ENCODE measurements around the gene ARHGEF19. TPM values are rescaled to one million over a fixed set of nuclear protein-coding genes. Genes with fewer than 3 reads are reported as not detected.
A peak's percentile ranks its signal among the peaks of the same experiment; 100 is the strongest.

Gene ARHGEF19
- total and polyA plus RNA-seq, 2 of the 13 experiments (the other 11 are each of a cell fraction or from before 2014, with no cell fraction given), result 1.7 to 1.8 TPM

DNA sequence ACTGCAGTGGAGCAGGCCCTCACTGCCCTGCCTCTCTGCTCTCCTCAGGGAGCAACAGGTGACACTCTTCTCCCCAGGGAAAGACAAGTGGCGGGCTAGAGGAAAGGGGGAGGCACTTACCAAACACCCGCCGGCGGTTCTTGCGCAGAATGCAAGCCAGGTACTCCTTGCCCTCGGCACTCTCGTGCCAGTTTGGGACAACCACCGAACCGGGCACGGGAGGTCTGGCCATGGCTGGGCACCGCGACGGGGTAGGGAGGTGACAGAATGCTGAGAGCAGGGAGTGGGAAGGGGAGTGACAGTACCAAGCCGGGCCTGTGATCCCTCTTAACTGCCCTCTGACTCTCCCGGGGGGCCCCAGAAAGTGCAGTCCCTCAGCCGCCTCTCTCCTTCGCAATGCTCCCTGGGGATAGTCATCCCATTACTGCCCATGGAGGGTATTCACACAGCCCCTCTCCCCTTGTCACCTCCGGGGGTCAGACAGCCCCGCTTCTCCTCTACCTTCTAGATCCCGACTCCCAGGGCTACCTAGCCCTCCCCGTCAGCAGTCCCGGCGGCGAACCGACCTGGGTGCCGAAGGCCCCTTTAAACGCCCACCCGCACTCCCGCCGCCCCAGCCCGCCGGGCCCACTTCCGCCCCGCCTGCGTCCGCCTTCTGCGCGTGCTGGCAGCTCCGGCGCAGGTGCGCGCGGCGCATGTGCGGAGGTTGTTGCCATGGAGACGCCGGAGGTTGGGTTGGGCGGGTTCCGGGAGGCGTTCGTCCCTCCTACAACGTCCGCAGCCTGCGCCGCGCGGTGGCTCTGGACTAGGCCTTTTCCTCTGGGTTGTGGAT is 24.3 kb upstream of the ARHGEF19 start, which contains the start of gene CPLANE2 (continued):
- no peak for TF ChIP-seq KLF12 (CRISPR knock-in tag; IDR thresholded peaks at IDR 0.05; ENCODE audit: borderline replicate concordance)
- TF ChIP-seq FOSL2 (CRISPR knock-in tag; IDR thresholded peaks at IDR 0.05), result no peak; the same call in 1 of the 2 replicates
- no peak for TF ChIP-seq FOXP1 (IDR thresholded peaks at IDR 0.05)
- no peak for TF ChIP-seq FOXP1 (CRISPR knock-in tag; IDR thresholded peaks at IDR 0.05)
- TF ChIP-seq, protein P1, sequence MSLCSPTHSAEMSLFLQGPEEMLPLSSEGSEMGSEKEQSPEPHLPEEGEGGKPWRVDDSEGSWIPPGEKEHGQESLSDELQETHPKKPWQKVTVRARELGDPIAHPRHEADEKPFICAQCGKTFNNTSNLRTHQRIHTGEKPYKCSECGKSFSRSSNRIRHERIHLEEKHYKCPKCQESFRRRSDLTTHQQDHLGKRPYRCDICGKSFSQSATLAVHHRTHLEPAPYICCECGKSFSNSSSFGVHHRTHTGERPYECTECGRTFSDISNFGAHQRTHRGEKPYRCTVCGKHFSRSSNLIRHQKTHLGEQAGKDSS (CRISPR knock-in tag; IDR thresholded peaks at IDR 0.05; ENCODE audit: borderline replicate concordance, low read depth), result no peak
- TF ChIP-seq ZNF432 (CRISPR knock-in tag; IDR thresholded peaks at IDR 0.05; ENCODE audit: borderline replicate concordance), result no peak
- TF ChIP-seq, protein P2, sequence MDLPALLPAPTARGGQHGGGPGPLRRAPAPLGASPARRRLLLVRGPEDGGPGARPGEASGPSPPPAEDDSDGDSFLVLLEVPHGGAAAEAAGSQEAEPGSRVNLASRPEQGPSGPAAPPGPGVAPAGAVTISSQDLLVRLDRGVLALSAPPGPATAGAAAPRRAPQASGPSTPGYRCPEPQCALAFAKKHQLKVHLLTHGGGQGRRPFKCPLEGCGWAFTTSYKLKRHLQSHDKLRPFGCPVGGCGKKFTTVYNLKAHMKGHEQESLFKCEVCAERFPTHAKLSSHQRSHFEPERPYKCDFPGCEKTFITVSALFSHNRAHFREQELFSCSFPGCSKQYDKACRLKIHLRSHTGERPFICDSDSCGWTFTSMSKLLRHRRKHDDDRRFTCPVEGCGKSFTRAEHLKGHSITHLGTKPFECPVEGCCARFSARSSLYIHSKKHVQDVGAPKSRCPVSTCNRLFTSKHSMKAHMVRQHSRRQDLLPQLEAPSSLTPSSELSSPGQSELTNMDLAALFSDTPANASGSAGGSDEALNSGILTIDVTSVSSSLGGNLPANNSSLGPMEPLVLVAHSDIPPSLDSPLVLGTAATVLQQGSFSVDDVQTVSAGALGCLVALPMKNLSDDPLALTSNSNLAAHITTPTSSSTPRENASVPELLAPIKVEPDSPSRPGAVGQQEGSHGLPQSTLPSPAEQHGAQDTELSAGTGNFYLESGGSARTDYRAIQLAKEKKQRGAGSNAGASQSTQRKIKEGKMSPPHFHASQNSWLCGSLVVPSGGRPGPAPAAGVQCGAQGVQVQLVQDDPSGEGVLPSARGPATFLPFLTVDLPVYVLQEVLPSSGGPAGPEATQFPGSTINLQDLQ (CRISPR knock-in tag; IDR thresholded peaks at IDR 0.05), result no peak
- TF ChIP-seq, protein P3, sequence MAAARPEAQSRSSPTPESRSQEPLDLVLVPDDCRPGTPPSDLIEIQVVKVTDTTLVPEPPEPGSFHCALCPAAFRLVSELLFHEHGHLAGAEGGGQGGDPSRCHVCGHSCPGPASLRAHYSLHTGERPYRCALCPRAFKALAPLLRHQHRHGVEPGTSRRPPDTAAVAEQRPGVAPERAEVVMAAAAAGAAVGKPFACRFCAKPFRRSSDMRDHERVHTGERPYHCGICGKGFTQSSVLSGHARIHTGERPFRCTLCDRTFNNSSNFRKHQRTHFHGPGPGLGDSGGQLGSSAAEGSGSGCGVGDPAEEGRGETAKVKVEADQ (CRISPR knock-in tag; IDR thresholded peaks at IDR 0.05; ENCODE audit: borderline replicate concordance), result no peak
- TF ChIP-seq KAT7 (CRISPR knock-in tag; IDR thresholded peaks at IDR 0.05; ENCODE audit: borderline replicate concordance), result 0 out of 2 replicates have a peak, but pooled peaks have one; percentile 53
- TF ChIP-seq, protein P4, sequence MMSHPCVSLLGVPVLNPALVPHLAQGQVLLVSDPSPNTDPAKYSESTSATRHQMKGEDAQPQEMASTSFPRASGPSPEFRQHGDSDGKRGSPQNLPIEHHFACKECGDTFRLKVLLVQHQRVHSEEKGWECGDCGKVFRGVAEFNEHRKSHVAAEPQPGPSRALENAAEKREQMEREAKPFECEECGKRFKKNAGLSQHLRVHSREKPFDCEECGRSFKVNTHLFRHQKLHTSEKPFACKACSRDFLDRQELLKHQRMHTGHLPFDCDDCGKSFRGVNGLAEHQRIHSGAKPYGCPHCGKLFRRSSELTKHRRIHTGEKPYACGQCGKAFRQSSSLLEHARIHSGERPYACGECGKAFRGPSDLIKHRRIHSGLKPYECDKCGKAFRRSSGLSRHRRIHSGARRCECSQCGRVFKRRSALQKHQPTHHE (CRISPR knock-in tag; IDR thresholded peaks at IDR 0.05; ENCODE audit: borderline replicate concordance), result peak; percentile 25; the same call in 1 of the 2 replicates
- TF ChIP-seq SNAI1 (CRISPR knock-in tag; IDR thresholded peaks at IDR 0.05; ENCODE audit: borderline replicate concordance), result no peak
- TF ChIP-seq RAD51 (IDR thresholded peaks at IDR 0.05; ENCODE audit: borderline replicate concordance), result no peak
- peak; percentile 92 for TF ChIP-seq RFXAP (CRISPR knock-in tag; IDR thresholded peaks at IDR 0.05; ENCODE audit: borderline replicate concordance)
- TF ChIP-seq HHEX (CRISPR knock-in tag; IDR thresholded peaks at IDR 0.05), result no peak
- TF ChIP-seq BRD4 (CRISPR knock-in tag; IDR thresholded peaks at IDR 0.05), result no peak
- peak; percentile 64; the same call in 1 of the 2 replicates for TF ChIP-seq RBFOX2 (IDR thresholded peaks at IDR 0.05; ENCODE audit: low read depth, low read length)
- TF ChIP-seq CAMTA2 (CRISPR knock-in tag; IDR thresholded peaks at IDR 0.05; ENCODE audit: borderline replicate concordance), result no peak
- TF ChIP-seq, protein P5, sequence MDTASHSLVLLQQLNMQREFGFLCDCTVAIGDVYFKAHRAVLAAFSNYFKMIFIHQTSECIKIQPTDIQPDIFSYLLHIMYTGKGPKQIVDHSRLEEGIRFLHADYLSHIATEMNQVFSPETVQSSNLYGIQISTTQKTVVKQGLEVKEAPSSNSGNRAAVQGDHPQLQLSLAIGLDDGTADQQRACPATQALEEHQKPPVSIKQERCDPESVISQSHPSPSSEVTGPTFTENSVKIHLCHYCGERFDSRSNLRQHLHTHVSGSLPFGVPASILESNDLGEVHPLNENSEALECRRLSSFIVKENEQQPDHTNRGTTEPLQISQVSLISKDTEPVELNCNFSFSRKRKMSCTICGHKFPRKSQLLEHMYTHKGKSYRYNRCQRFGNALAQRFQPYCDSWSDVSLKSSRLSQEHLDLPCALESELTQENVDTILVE (CRISPR knock-in tag; IDR thresholded peaks at IDR 0.05), result peak; percentile 34; the same call in 1 of the 2 replicates
- no peak for TF ChIP-seq ZNF781 (CRISPR knock-in tag; IDR thresholded peaks at IDR 0.05; ENCODE audit: borderline replicate concordance, not compliant biosample characterization)
- TF ChIP-seq, protein P6, sequence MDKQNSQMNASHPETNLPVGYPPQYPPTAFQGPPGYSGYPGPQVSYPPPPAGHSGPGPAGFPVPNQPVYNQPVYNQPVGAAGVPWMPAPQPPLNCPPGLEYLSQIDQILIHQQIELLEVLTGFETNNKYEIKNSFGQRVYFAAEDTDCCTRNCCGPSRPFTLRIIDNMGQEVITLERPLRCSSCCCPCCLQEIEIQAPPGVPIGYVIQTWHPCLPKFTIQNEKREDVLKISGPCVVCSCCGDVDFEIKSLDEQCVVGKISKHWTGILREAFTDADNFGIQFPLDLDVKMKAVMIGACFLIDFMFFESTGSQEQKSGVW (CRISPR knock-in tag; IDR thresholded peaks at IDR 0.05; ENCODE audit: borderline replicate concordance), result no peak

All from HepG2 (cell line).